SK-N-MC (cell line): ENCODE measurements around the gene MALAT1.
"Not testable (repeated sequence)": the region's sequence is repeated elsewhere in the genome, so short reads cannot be mapped to it uniquely, and the experiment has no call there.

Source experiments
- EZH2 ChIP-seq: fragments of 200-600 bp; sonication (generic); IDR thresholded peaks from one replicate; pipeline ENCODE4 v1.6.1; 2017; ENCODE audit warnings: antibody characterized with exemption
- FOXP2 ChIP-seq: optimal IDR thresholded peaks from 2 replicates; pipeline ENCODE3; 2011; ENCODE audit warnings: mild to moderate bottlenecking, moderate library complexity; ENCODE audit not compliant: insufficient read depth; ENCODE audit errors: extremely low read length, control extremely low read depth

DNA sequence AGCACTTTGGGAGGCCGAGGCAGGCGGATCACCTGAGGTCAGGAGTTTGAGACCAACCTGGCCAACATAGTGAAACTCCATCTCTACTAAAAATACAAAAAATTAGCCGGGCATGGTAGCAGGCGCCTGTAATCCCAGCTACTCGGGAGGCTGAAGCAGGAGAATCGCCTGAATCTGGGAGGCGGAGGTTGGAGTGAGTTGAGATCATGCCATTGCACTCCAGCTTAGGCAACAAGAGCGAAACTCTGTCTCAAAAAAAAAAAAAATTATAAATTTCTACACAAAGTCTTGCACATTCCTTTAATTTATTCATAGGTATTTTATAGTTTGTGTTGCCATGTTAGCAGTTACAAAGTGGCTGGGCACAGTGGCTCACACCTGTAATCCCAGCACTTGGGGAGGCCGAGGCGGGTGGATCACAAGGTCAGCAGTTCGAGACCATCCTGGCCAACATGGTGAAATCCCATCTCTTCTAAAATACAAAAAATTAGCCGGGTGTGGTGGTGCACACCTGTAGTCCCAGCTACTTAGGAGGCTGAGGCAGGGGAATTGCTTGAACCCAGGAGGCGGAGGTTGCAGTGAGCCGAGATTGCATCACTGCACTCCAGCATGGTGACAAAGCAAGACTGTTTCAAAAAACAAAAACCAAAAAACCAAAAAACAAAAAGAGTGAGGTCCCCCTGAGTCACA lies 26.1 kb upstream of the MALAT1 start:
- TF ChIP-seq EZH2, FOXP2: not testable (repeated sequence)
